GM21576 (cell line): Measurements from ENCODE around the gene SSR2.
"Not testable (repeated sequence)": the region's sequence is repeated elsewhere in the genome, so short reads cannot be mapped to it uniquely, and the experiment has no call there.

ENCODE experiments used
- ATAC-seq: cut with Tn5 transposase; IDR thresholded peaks from one replicate; pipeline ENCODE4 v1.9.1; 2021; ENCODE audit warnings: mild to moderate bottlenecking, moderate library complexity; ENCODE audit not compliant: unreplicated experiment

SSR2 gene

GRCh38 chr1:155999964-156000363, 20.8 kb downstream of the SSR2 start:
- ATAC-seq: no peak

GRCh38 chr1:155996166-155996565, 24.6 kb downstream of the SSR2 start:
- ATAC-seq: no peak

- ATAC-seq: no peak
Measured at GRCh38 chr1:155993595-155993994, 27.2 kb downstream of the SSR2 start.

GRCh38 chr1:155990005-155990739, 30.6 kb downstream of the SSR2 start:
- no peak for ATAC-seq

GRCh38 chr1:155989242-155990004, 31.3 kb downstream of the SSR2 start:
- ATAC-seq: no peak

GRCh38 chr1:155984903-155985645, 35.7 kb downstream of the SSR2 start:
- ATAC-seq: not testable (repeated sequence)

GRCh38 chr1:155984341-155984740, 36.4 kb downstream of the SSR2 start:
- no peak for ATAC-seq

GRCh38 chr1:155983191-155984024, 37.3 kb downstream of the SSR2 start:
- no peak for ATAC-seq

GRCh38 chr1:155982106-155982505, 38.6 kb downstream of the SSR2 start:
- no peak for ATAC-seq

- ATAC-seq: no peak
Measured at GRCh38 chr1:155981266-155982088, 39.3 kb downstream of the SSR2 start.

GRCh38 chr1:155979597-155980343, 41.0 kb downstream of the SSR2 start:
- no peak for ATAC-seq

GRCh38 chr1:155978973-155979429, 41.8 kb downstream of the SSR2 start:
- no peak for ATAC-seq

- ATAC-seq: no peak
Measured at GRCh38 chr1:155978325-155978972, 42.3 kb downstream of the SSR2 start, which contains the start of gene ARHGEF2. TSS of gene ARHGEF2 (minus strand) at chr1:155978547. CDS start at chr1:155978427, 120 bp downstream.

- ATAC-seq: no peak
Measured at GRCh38 chr1:155977690-155978324, 42.9 kb downstream of the SSR2 start.

GRCh38 chr1:155976913-155977689, 43.6 kb downstream of the SSR2 start:
- ATAC-seq: no peak

GRCh38 chr1:155976062-155976912, 44.5 kb downstream of the SSR2 start:
- ATAC-seq: no peak
